Neural cell (in vitro differentiated cells): ENCODE measurements around the gene MAST4. TPM values are rescaled to one million over a fixed set of nuclear protein-coding genes. Genes with fewer than 3 reads are reported as not detected.
"Not testable (repeated sequence)": the region's sequence is repeated elsewhere in the genome, so short reads cannot be mapped to it uniquely, and the experiment has no call there.

ENCODE experiments used
- H2AFZ ChIP-seq: fragments of 200-600, 300-800 bp; sonication (generic), shearing (Covaris generic); 2 replicates; pipeline ENCODE4 v1.6.0; 2014; ENCODE audit warnings: low read depth, mild to moderate bottlenecking, antibody characterized with exemption, low read length, moderate library complexity
- H3F3A ChIP-seq: fragments of 200-600 bp; shearing (Covaris generic); 2 replicates; pipeline ENCODE4 v1.6.1; 2016; ENCODE audit warnings: mild to moderate bottlenecking, moderate library complexity, mixed read lengths, antibody characterized with exemption, low read length; ENCODE audit not compliant: insufficient read depth, poor library complexity, severe bottlenecking
- H3K27ac ChIP-seq: fragments of 200-600, 300-800 bp; sonication (generic), shearing (Covaris generic); 2 replicates; pipeline ENCODE4 v1.5.1; 2014; ENCODE audit warnings: mild to moderate bottlenecking, low read length, moderate library complexity
- H3K27me3 ChIP-seq: fragments of 300-800, 200-600 bp; sonication (generic), shearing (Covaris generic); 2 replicates; pipeline ENCODE4 v1.6.0; 2014; ENCODE audit warnings: mild to moderate bottlenecking, low read depth, low read length, moderate library complexity; ENCODE audit not compliant: insufficient read depth
- H3K36me3 ChIP-seq: fragments of 300-800, 200-600 bp; sonication (generic), shearing (Covaris generic); 2 replicates; pipeline ENCODE4 v1.5.1; 2014; ENCODE audit warnings: mild to moderate bottlenecking, antibody characterized with exemption, low read length, moderate library complexity; ENCODE audit not compliant: insufficient read depth
- H3K4me2 ChIP-seq: fragments of 300-800, 200-600 bp; sonication (generic), shearing (Covaris generic); 2 replicates; pipeline ENCODE4 v1.6.0; 2014; ENCODE audit warnings: mild to moderate bottlenecking, low read length
- H3K4me3 ChIP-seq: fragments of 300-800, 200-600 bp; sonication (generic), shearing (Covaris generic); 2 replicates; pipeline ENCODE4 v1.5.1; 2014; ENCODE audit warnings: mild to moderate bottlenecking, low read length, moderate library complexity
- H3K79me2 ChIP-seq: fragments of 200-600 bp; shearing (Covaris generic); replicated peaks from 2 replicates; pipeline ENCODE4 v1.6.0; 2014; ENCODE audit warnings: mild to moderate bottlenecking, low read length, moderate library complexity; ENCODE audit not compliant: insufficient read depth
- H3K9ac ChIP-seq: fragments of 300-800, 200-600 bp; sonication (generic), shearing (Covaris generic); 2 replicates; pipeline ENCODE4 v1.6.1; 2016; ENCODE audit warnings: mild to moderate bottlenecking, low read length, mixed read lengths
- H3K9me2 ChIP-seq: fragments of 200-600 bp; shearing (Covaris generic); 2 replicates; pipeline ENCODE4 v1.6.1; 2016; ENCODE audit warnings: mild to moderate bottlenecking, low read length, mixed read lengths; ENCODE audit not compliant: insufficient read depth
- H3K9me3 ChIP-seq: fragments of 200-600, 300-800 bp; sonication (generic), shearing (Covaris generic); 2 replicates; pipeline ENCODE4 v1.6.1; 2016; ENCODE audit warnings: mild to moderate bottlenecking, mixed run types, low read length, moderate library complexity, mixed read lengths
- H4K20me1 ChIP-seq: fragments of 200-600 bp; shearing (Covaris generic); 2 replicates; pipeline ENCODE4 v1.6.1; 2016; ENCODE audit warnings: mild to moderate bottlenecking, mixed run types; ENCODE audit not compliant: insufficient read depth
- EP300 ChIP-seq: fragments of 450-650 bp; conservative IDR thresholded peaks from 2 replicates; pipeline ENCODE4 v1.6.1; 2014; ENCODE audit warnings: antibody characterized with exemption, mild to moderate bottlenecking, moderate library complexity; ENCODE audit not compliant: poor library complexity, severe bottlenecking
- EZH2 ChIP-seq: fragments of 200-600, 300-800 bp; shearing (Covaris generic), sonication (generic); IDR thresholded peaks from 2 replicates; pipeline ENCODE4 v1.6.1; 2014; ENCODE audit warnings: antibody characterized with exemption, low read length, borderline replicate concordance, mild to moderate bottlenecking; ENCODE audit not compliant: insufficient read depth, poor library complexity, severe bottlenecking
- MXI1 ChIP-seq: fragments of 450-650 bp; conservative IDR thresholded peaks from 2 replicates; pipeline ENCODE4 v1.6.1; 2014; ENCODE audit warnings: antibody characterized with exemption, mild to moderate bottlenecking; ENCODE audit not compliant: poor library complexity, severe bottlenecking
- POLR2AphosphoS5 ChIP-seq: IDR thresholded peaks from 2 replicates; pipeline ENCODE4 v1.6.1; 2012
- RAD21 ChIP-seq: fragments of 450-650 bp; conservative IDR thresholded peaks from 2 replicates; pipeline ENCODE4 v1.6.1; 2014; ENCODE audit warnings: antibody characterized with exemption, mild to moderate bottlenecking, moderate library complexity
- SMC3 ChIP-seq: fragments of 450-650 bp; conservative IDR thresholded peaks from 2 replicates; pipeline ENCODE4 v1.6.1; 2014; ENCODE audit warnings: antibody characterized with exemption, mild to moderate bottlenecking, moderate library complexity; ENCODE audit not compliant: poor library complexity
- TAF1 ChIP-seq: IDR thresholded peaks from 2 replicates; pipeline ENCODE4 v1.6.1; 2012; ENCODE audit warnings: low read depth
- polyA plus RNA-seq: library from polyadenylated mRNA; depleted of rRNA; stranded (reverse); fragments of >200 nt; gene quantifications from 2 replicates; pipeline ENCODE4 v1.2.3, GENCODE V29; 2014
- TF ChIP-seq, protein P1 (sequence below): IDR thresholded peaks from 2 replicates; pipeline ENCODE4 v1.6.1; 2012; ENCODE audit warnings: borderline replicate concordance
- TF ChIP-seq, protein P2 (sequence below): fragments of 450-650 bp; IDR thresholded peaks from 2 replicates; pipeline ENCODE4 v1.5.1; 2014; ENCODE audit warnings: antibody characterized with exemption, mild to moderate bottlenecking, moderate library complexity; ENCODE audit not compliant: poor library complexity, severe bottlenecking

Gene MAST4
- polyA plus RNA-seq, 1 donor from 2014 or later = 2.3 TPM

DNA sequence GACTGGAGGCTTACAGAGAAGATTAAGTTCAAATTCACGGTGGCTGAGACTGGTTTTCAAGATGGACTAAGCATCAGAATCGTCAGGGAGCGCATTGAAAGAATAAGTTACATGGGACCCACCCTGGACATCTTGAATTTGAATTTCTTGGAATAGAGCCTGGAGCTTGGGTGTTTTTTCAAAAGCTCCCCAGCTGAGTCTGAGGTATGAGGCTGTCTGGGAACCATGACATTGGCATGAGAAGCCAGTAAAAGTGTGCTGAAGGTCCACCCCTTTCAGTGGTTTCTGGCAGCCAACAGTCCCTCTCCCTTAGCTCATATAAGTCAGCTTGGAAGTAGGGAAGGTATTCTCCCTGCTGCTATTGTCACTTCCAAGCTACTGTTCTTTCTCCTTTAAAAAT, 97.8 kb downstream of the MAST4 start:
- TF ChIP-seq, protein P1, sequence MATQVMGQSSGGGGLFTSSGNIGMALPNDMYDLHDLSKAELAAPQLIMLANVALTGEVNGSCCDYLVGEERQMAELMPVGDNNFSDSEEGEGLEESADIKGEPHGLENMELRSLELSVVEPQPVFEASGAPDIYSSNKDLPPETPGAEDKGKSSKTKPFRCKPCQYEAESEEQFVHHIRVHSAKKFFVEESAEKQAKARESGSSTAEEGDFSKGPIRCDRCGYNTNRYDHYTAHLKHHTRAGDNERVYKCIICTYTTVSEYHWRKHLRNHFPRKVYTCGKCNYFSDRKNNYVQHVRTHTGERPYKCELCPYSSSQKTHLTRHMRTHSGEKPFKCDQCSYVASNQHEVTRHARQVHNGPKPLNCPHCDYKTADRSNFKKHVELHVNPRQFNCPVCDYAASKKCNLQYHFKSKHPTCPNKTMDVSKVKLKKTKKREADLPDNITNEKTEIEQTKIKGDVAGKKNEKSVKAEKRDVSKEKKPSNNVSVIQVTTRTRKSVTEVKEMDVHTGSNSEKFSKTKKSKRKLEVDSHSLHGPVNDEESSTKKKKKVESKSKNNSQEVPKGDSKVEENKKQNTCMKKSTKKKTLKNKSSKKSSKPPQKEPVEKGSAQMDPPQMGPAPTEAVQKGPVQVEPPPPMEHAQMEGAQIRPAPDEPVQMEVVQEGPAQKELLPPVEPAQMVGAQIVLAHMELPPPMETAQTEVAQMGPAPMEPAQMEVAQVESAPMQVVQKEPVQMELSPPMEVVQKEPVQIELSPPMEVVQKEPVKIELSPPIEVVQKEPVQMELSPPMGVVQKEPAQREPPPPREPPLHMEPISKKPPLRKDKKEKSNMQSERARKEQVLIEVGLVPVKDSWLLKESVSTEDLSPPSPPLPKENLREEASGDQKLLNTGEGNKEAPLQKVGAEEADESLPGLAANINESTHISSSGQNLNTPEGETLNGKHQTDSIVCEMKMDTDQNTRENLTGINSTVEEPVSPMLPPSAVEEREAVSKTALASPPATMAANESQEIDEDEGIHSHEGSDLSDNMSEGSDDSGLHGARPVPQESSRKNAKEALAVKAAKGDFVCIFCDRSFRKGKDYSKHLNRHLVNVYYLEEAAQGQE = no peak
- TF ChIP-seq EZH2 (no peak), SMC3 (no peak), RAD21 (no peak), TAF1 (no peak), POLR2AphosphoS5 (no peak), MXI1 (no peak), EP300 (no peak)
- TF ChIP-seq, protein P2, sequence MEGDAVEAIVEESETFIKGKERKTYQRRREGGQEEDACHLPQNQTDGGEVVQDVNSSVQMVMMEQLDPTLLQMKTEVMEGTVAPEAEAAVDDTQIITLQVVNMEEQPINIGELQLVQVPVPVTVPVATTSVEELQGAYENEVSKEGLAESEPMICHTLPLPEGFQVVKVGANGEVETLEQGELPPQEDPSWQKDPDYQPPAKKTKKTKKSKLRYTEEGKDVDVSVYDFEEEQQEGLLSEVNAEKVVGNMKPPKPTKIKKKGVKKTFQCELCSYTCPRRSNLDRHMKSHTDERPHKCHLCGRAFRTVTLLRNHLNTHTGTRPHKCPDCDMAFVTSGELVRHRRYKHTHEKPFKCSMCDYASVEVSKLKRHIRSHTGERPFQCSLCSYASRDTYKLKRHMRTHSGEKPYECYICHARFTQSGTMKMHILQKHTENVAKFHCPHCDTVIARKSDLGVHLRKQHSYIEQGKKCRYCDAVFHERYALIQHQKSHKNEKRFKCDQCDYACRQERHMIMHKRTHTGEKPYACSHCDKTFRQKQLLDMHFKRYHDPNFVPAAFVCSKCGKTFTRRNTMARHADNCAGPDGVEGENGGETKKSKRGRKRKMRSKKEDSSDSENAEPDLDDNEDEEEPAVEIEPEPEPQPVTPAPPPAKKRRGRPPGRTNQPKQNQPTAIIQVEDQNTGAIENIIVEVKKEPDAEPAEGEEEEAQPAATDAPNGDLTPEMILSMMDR = no peak

GRCh38 chr5:66695840-66696239, 99.6 kb downstream of the MAST4 start:
- not testable (repeated sequence) for H2AFZ ChIP-seq, H3K27ac ChIP-seq, H3F3A ChIP-seq, H4K20me1 ChIP-seq, H3K9me2 ChIP-seq, H3K36me3 ChIP-seq, H3K9me3 ChIP-seq, H3K79me2 ChIP-seq, H3K27me3 ChIP-seq, H3K4me3 ChIP-seq, H3K9ac ChIP-seq, H3K4me2 ChIP-seq

More for the DNA sequence above, 97.8 kb downstream of the MAST4 start:
- no peaks in the 10 kb centered on the region for H3K27me3 ChIP-seq
- H4K20me1 ChIP-seq = no peaks in the 10 kb centered on the region
- no peak overlapping the region for H3K4me3 ChIP-seq
- H2AFZ ChIP-seq = no peak overlapping the region
- H3K79me2 ChIP-seq = no peaks in the 10 kb centered on the region
- no peaks in the 10 kb centered on the region for H3K9me2 ChIP-seq
- no peak overlapping the region for H3K27ac ChIP-seq
- no peaks in the 10 kb centered on the region for H3K9me3 ChIP-seq
- H3K36me3 ChIP-seq = no peaks in the 10 kb centered on the region
- H3K4me2 ChIP-seq = no peak overlapping the region
- no peak overlapping the region for H3K9ac ChIP-seq
- H3F3A ChIP-seq = no peaks in the 10 kb centered on the region

DNA sequence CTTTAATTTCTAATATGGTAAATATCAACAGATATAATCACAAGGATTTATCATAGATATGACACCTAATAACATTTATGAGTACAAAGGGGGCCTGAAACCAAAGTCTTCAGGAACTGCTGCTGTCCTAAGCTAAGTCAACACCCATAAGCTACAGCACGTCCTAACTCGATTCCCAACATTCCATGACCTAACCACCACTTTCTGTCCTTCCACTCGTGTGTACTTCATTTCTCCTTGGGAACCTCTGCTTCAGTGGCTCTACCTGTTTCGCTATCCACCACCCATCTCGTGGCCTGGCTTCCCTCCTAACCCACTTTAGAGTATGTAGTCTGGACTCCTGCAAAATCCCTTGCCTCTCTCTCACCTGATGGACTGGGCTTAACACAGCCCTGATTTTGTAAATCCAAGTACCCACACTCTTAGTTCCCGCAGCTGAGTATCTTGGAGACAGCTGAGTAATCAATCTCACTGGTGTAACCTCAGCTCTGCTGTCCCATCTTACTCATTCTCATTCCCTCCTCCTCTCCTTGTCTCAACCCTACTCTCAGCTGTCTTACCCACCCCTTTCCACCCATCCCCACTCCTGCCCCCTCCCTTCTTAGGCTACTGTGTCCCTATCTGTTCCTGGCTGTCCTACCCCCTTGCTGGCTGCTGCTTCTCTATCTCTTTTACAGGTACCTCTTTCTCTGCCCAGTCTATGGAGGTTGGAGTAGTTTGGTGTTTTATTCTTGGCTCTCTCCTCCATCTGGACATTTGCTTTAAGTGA, 101.8 kb downstream of the MAST4 start:
- Histone ChIP-seq H3K27ac (no peak overlapping the region), H3K36me3 (no peaks in the 10 kb centered on the region), H3K9ac (no peak overlapping the region), H3F3A (no peaks in the 10 kb centered on the region), H3K4me2 (no peak overlapping the region), H3K4me3 (no peak overlapping the region), H4K20me1 (no peaks in the 10 kb centered on the region), H3K79me2 (no peaks in the 10 kb centered on the region), H3K9me3 (no peaks in the 10 kb centered on the region), H3K9me2 (no peaks in the 10 kb centered on the region), H2AFZ (no peak overlapping the region), H3K27me3 (no peaks in the 10 kb centered on the region)
- TF ChIP-seq EP300 = no peak
- TF ChIP-seq SMC3 = no peak
- no peak for TF ChIP-seq POLR2AphosphoS5
- TF ChIP-seq TAF1 = no peak
- no peak for TF ChIP-seq RAD21
- TF ChIP-seq, protein P2 = no peak
- TF ChIP-seq, protein P1 = no peak
- TF ChIP-seq EZH2 = no peak
- TF ChIP-seq MXI1 = no peak
